ENCODE measurements around the gene NRG3.

Gene NRG3

GRCh38 chr10:81885491-81885890 lies 10.5 kb downstream of the NRG3 start:
- DNase-seq: no peak

GRCh38 chr10:81886939-81887338 lies 11.9 kb downstream of the NRG3 start:
- DNase-seq: no peak

- no peak for DNase-seq
Observed at GRCh38 chr10:81889181-81889769, 14.3 kb downstream of the NRG3 start.

GRCh38 chr10:81894616-81895015 lies 19.6 kb downstream of the NRG3 start:
- DNase-seq: no peak

GRCh38 chr10:81898518-81898917 lies 23.5 kb downstream of the NRG3 start:
- no peak for DNase-seq

GRCh38 chr10:81900989-81901388 lies 26.0 kb downstream of the NRG3 start:
- no peak for DNase-seq

GRCh38 chr10:81903472-81903871 lies 28.5 kb downstream of the NRG3 start:
- DNase-seq: no peak

GRCh38 chr10:81905161-81905560 lies 30.2 kb downstream of the NRG3 start:
- DNase-seq: no peak

- no peak for DNase-seq
Observed at GRCh38 chr10:81909453-81909852, 34.5 kb downstream of the NRG3 start.

GRCh38 chr10:81911328-81911727 lies 36.3 kb downstream of the NRG3 start:
- DNase-seq: no peak

- DNase-seq: no peak
Observed at GRCh38 chr10:81914736-81915503, 39.9 kb downstream of the NRG3 start.

GRCh38 chr10:81915504-81915897 lies 40.5 kb downstream of the NRG3 start:
- no peak for DNase-seq

GRCh38 chr10:81917666-81918065 lies 42.7 kb downstream of the NRG3 start:
- DNase-seq: no peak

GRCh38 chr10:81918766-81919165 lies 43.8 kb downstream of the NRG3 start:
- no peak for DNase-seq

- DNase-seq: no peak
Observed at GRCh38 chr10:81920213-81920829, 45.3 kb downstream of the NRG3 start.

GRCh38 chr10:81928119-81928518 lies 53.1 kb downstream of the NRG3 start:
- no peak for DNase-seq

- DNase-seq: no peak
Observed at GRCh38 chr10:81943583-81943982, 68.6 kb downstream of the NRG3 start.

GRCh38 chr10:81944609-81945008 lies 69.6 kb downstream of the NRG3 start:
- no peak for DNase-seq

GRCh38 chr10:81949283-81949682 lies 74.3 kb downstream of the NRG3 start:
- DNase-seq: no peak

GRCh38 chr10:81950358-81950757 lies 75.4 kb downstream of the NRG3 start:
- no peak for DNase-seq

GRCh38 chr10:81953420-81953819 lies 78.4 kb downstream of the NRG3 start:
- DNase-seq: no peak

GRCh38 chr10:81957976-81958375 lies 83.0 kb downstream of the NRG3 start:
- DNase-seq: no peak

- DNase-seq: no peak
Observed at GRCh38 chr10:81959016-81959415, 84.0 kb downstream of the NRG3 start.

- no peak for DNase-seq
Observed at GRCh38 chr10:81961451-81962184, 86.6 kb downstream of the NRG3 start.

Data from activated T-cell treated with anti-CD3 and anti-CD28 coated beads for 4 hours (primary cell).